SH-SY5Y (cell line): ENCODE measurements around the gene PIBF1.

Experiments used
- GATA2 ChIP-seq: IDR thresholded peaks from 2 replicates; pipeline ENCODE4 v1.6.1; 2011; ENCODE audit warnings: mild to moderate bottlenecking, low read depth, low read length
- GATA3 ChIP-seq: IDR thresholded peaks from 2 replicates; pipeline ENCODE4 v1.6.1; 2011; ENCODE audit warnings: low read depth, mild to moderate bottlenecking, low read length, moderate library complexity

DNA sequence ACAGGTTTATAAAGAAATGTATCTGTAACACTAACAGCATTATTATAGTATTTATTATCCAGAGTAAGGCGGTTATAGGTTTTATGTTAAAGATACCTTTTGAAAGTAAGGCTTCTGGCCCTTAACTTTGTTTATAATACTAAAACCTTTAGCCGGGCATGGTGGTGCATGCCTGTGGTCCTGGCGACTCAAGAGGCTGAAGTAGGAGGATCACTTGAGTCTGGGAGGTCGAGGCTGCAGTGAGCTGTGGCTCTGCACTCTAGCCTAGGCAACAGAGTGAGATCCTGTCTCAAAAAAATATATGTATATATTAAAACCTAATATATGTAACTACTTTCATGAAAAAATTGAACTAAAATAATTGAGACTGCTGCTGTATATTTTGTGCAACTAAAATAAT lies 178.2 kb downstream of the PIBF1 start:
- TF ChIP-seq GATA2: no peak
- no peak for TF ChIP-seq GATA3
